OCI-LY3 (cell line): ENCODE measurements around the gene PREX1.

Experiments used
- H2AFZ ChIP-seq: fragments of 200-600, 300-600 bp; shearing (Covaris generic); 2 replicates; pipeline ENCODE4 v1.6.0; 2014; ENCODE audit warnings: antibody characterized with exemption, low read depth, low read length
- H3K27ac ChIP-seq: fragments of 200-600, 300-600 bp; sonication (generic); 2 replicates; pipeline ENCODE4 v1.5.1; 2014; ENCODE audit warnings: mild to moderate bottlenecking, low read length, moderate library complexity, mixed read lengths
- H3K27me3 ChIP-seq: fragments of 200-600, 300-600 bp; sonication (generic); 2 replicates; pipeline ENCODE4 v1.6.1; 2014; ENCODE audit warnings: low read depth, low read length, mixed read lengths
- H3K36me3 ChIP-seq: fragments of 200-600, 300-600 bp; sonication (generic); replicated peaks from 2 replicates; pipeline ENCODE3; 2014; ENCODE audit warnings: low read depth, low read length, mixed read lengths
- H3K4me1 ChIP-seq: fragments of 300-600, 200-600 bp; sonication (generic); 2 replicates; pipeline ENCODE4 v1.6.1; 2014; ENCODE audit warnings: low read length, mixed read lengths
- H3K4me2 ChIP-seq: fragments of 200-600, 300-600 bp; sonication (generic); 2 replicates; pipeline ENCODE4 v1.6.1; 2014; ENCODE audit warnings: low read length, mixed read lengths
- H3K4me3 ChIP-seq: fragments of 300-600, 200-600 bp; sonication (generic); 2 replicates; pipeline ENCODE4 v1.5.1; 2014; ENCODE audit warnings: antibody characterized with exemption, mild to moderate bottlenecking, low read length, moderate library complexity
- H3K79me2 ChIP-seq: fragments of 300-600, 200-600 bp; shearing (Covaris generic); 2 replicates; pipeline ENCODE4 v1.6.1; 2014; ENCODE audit warnings: mild to moderate bottlenecking, low read length, mixed read lengths
- H3K9ac ChIP-seq: fragments of 300-600, 200-600 bp; shearing (Covaris generic); 2 replicates; pipeline ENCODE4 v1.6.0; 2014; ENCODE audit warnings: mild to moderate bottlenecking, low read length, moderate library complexity
- H3K9me3 ChIP-seq: fragments of 200-600, 300-600 bp; shearing (Covaris generic); 2 replicates; pipeline ENCODE4 v1.6.1; 2014; ENCODE audit warnings: low read length, mixed read lengths; ENCODE audit not compliant: insufficient read depth
- H4K20me1 ChIP-seq: fragments of 200-600, 300-600 bp; sonication (generic); 2 replicates; pipeline ENCODE4 v1.6.1; 2016; ENCODE audit warnings: low read length, mixed read lengths; ENCODE audit not compliant: insufficient read depth
- CTCF ChIP-seq: fragments of 200-600, 300-600 bp; sonication (generic); IDR thresholded peaks from 2 replicates; pipeline ENCODE4 v1.5.1; 2014; ENCODE audit warnings: antibody characterized with exemption, low read length, low read depth
- EZH2phosphoT487 ChIP-seq: fragments of 200-600 bp; shearing (Covaris generic); IDR thresholded peaks from 2 replicates; pipeline ENCODE4 v1.6.1; 2018; ENCODE audit warnings: antibody characterized with exemption, mixed run types, low read depth

PREX1 gene

DNA sequence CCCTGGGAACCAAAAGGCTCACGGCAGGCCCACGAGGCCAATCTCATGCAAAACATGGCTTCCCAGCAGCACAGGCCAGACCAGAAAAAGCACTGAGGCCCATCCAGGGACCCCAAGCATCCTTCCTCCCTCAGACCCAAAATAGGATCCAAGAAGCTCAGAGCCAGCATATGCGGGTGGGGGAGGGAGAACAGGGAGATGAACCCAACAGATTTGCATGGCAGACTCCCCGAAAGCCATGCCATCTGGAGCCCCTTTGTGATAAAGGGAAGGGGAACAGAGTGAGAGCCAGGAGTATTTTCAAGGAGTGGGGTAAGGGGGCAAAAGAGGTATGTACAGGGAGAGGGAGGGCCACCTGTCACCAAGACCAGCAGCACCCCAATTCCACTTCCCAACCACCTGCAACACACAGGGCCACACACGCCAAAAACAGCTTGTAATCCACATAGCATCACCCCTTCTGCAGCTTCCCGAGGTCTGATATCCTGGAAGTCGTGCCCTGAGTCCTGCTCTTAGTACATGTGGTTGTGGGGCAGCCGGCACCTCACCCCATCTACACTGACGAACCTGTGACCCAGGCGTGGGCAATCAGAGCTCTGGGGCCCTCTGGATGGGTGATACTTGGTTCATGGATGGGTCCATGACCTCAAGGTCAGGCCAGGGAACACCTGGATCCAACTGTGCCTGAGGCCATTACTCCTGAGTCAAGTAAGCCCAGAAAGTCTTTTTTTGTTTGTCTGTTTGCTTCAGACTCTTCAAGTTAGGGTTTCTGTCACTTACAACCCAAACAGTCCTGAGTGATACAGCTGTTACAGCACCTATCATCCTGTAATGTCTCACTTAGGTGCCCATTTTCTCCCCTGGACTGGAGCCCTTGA lies 24.4 kb downstream of the PREX1 start:
- Histone ChIP-seq H3K4me2 (no peak overlapping the region), H3K4me1 (no peaks in the 10 kb centered on the region), H3K9ac (no peak overlapping the region), H3K36me3 (peaks cover 4% of the 10 kb centered on the region), H3K27me3 (0 out of 2 replicates have a peak, but pooled peaks cover 3% of the 10 kb centered on the region), H3K4me3 (no peak overlapping the region), H3K27ac (no peak overlapping the region), H3K9me3 (peaks cover 4% of the 10 kb centered on the region; the same call in 1 of the 2 replicates), H2AFZ (no peak overlapping the region), H3K79me2 (0 out of 2 replicates have a peak, but pooled peaks cover 3% of the 10 kb centered on the region), H4K20me1 (peaks cover 46% of the 10 kb centered on the region)
- TF ChIP-seq EZH2phosphoT487 (no peak), CTCF (no peak)

DNA sequence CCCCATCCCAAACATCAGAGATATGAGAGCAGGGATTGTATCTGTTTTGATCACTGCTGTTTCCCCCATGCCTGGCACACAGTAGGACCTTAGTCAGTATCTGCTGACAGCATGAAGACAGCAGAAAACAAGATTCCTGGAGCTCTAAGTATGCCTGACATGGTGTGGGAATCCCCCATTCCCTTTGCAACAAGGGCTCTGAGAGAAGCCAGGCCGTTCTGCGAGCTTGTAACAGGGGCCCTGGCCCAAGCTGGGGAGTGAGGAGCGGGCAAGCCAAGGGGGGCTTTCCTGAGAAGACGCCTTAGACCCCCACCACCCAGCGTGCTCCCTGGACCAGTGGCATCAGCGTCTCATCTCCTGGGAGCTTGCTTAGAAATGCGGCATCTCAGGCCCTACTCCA lies 25.2 kb downstream of the PREX1 start:
- Histone ChIP-seq H3K79me2 (0 out of 2 replicates have a peak, but pooled peaks cover 3% of the 10 kb centered on the region), H3K4me2 (no peak overlapping the region), H3K4me3 (no peak overlapping the region), H3K27ac (no peak overlapping the region), H4K20me1 (peaks cover 49% of the 10 kb centered on the region), H3K36me3 (peaks cover 4% of the 10 kb centered on the region), H3K9ac (no peak overlapping the region), H3K27me3 (0 out of 2 replicates have a peak, but pooled peaks cover 3% of the 10 kb centered on the region), H2AFZ (no peak overlapping the region), H3K9me3 (peaks cover 4% of the 10 kb centered on the region; the same call in 1 of the 2 replicates), H3K4me1 (peaks cover 3% of the 10 kb centered on the region)
- TF ChIP-seq CTCF (no peak), EZH2phosphoT487 (no peak)

GRCh38 chr20:48802216-48802615 lies 25.6 kb downstream of the PREX1 start:
- Histone ChIP-seq H3K4me3 (no peak overlapping the region), H2AFZ (no peak overlapping the region), H3K36me3 (peaks cover 4% of the 10 kb centered on the region), H3K27me3 (0 out of 2 replicates have a peak, but pooled peaks cover 1% of the 10 kb centered on the region), H3K4me1 (peaks cover 8% of the 10 kb centered on the region), H3K79me2 (0 out of 2 replicates have a peak, but pooled peaks cover 3% of the 10 kb centered on the region), H4K20me1 (peaks cover 51% of the 10 kb centered on the region), H3K9me3 (peaks cover 2% of the 10 kb centered on the region; the same call in 1 of the 2 replicates), H3K9ac (no peak overlapping the region), H3K27ac (no peak overlapping the region), H3K4me2 (no peak overlapping the region)
- TF ChIP-seq CTCF (no peak), EZH2phosphoT487 (no peak)

- Histone ChIP-seq H3K4me2 (no peak overlapping the region), H3K9me3 (no peaks in the 10 kb centered on the region), H3K27ac (no peak overlapping the region), H3K79me2 (no peaks in the 10 kb centered on the region), H2AFZ (no peak overlapping the region), H3K9ac (no peak overlapping the region), H3K4me1 (peaks cover 11% of the 10 kb centered on the region), H3K27me3 (no peaks in the 10 kb centered on the region), H3K36me3 (no peaks in the 10 kb centered on the region), H3K4me3 (no peak overlapping the region), H4K20me1 (peaks cover 49% of the 10 kb centered on the region)
- TF ChIP-seq CTCF (no peak), EZH2phosphoT487 (no peak)
Measured at GRCh38 chr20:48801197-48801596, 26.6 kb downstream of the PREX1 start.
